8988T (cell line): ENCODE measurements around the gene CASKIN1.
"Not testable (repeated sequence)": the region's sequence is repeated elsewhere in the genome, so short reads cannot be mapped to it uniquely, and the experiment has no call there.

ENCODE experiments used
- DNase-seq: peaks from one replicate; pipeline ENCODE4 v3.0.0; 2011

Gene CASKIN1, protein sequence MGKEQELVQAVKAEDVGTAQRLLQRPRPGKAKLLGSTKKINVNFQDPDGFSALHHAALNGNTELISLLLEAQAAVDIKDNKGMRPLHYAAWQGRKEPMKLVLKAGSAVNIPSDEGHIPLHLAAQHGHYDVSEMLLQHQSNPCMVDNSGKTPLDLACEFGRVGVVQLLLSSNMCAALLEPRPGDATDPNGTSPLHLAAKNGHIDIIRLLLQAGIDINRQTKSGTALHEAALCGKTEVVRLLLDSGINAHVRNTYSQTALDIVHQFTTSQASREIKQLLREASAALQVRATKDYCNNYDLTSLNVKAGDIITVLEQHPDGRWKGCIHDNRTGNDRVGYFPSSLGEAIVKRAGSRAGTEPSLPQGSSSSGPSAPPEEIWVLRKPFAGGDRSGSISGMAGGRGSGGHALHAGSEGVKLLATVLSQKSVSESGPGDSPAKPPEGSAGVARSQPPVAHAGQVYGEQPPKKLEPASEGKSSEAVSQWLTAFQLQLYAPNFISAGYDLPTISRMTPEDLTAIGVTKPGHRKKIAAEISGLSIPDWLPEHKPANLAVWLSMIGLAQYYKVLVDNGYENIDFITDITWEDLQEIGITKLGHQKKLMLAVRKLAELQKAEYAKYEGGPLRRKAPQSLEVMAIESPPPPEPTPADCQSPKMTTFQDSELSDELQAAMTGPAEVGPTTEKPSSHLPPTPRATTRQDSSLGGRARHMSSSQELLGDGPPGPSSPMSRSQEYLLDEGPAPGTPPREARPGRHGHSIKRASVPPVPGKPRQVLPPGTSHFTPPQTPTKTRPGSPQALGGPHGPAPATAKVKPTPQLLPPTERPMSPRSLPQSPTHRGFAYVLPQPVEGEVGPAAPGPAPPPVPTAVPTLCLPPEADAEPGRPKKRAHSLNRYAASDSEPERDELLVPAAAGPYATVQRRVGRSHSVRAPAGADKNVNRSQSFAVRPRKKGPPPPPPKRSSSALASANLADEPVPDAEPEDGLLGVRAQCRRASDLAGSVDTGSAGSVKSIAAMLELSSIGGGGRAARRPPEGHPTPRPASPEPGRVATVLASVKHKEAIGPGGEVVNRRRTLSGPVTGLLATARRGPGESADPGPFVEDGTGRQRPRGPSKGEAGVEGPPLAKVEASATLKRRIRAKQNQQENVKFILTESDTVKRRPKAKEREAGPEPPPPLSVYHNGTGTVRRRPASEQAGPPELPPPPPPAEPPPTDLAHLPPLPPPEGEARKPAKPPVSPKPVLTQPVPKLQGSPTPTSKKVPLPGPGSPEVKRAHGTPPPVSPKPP (N-terminal part only)

DNA sequence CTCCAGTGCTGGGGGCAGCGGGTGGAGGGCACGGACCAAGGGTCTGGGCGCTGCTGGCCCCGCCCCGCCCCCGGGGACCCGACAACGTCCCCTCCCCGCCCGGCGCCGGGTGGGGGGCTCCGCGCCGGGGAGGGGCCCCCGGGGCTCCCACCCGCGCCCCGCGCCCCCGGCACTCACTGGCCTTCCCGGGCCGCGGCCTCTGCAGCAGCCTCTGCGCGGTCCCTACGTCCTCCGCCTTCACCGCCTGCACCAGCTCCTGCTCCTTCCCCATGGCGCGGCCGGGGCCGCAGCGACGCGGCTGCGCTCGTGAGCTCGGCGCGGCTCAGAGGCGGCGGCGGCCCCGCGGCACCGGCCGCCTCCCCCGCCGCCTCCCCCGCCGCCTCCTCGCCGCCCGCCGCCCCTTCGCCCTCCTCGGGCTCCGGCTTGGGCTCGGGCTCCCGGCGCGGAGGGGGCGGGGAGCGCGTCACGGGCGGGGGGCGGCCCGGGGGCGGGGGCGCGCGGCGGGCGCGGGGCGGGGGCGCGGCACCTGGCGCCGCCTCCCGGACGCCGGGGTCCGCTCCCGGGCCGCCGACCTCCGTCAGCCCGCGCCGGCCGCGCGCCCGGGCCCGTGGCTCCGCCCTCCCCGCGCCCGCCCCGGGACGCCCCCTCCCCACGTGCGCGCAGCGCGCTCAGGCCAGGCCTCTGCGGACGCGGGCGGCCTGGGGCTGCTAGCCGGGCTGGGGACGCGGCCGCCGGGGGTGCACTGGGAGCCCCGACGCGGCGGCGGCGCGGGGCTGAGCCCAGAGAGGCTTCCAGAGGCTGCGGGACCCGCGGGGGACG is at the start of gene CASKIN1:
CASKIN1 (minus strand) TSS at position 444 of the 819 bp plus-strand sequence; CDS start at position 271, 173 bp downstream.
- DNase-seq: peak; percentile 71

- peak; percentile 48 for DNase-seq
These were observed 48.8 kb upstream of the CASKIN1 start for GRCh38 chr16:2244926-2245795.

GRCh38 chr16:2244301-2244700 is 47.9 kb upstream of the CASKIN1 start:
- peak; percentile 38 for DNase-seq

- peak; percentile 7 for DNase-seq
These were observed 47.4 kb upstream of the CASKIN1 start for GRCh38 chr16:2243781-2244180.

DNA sequence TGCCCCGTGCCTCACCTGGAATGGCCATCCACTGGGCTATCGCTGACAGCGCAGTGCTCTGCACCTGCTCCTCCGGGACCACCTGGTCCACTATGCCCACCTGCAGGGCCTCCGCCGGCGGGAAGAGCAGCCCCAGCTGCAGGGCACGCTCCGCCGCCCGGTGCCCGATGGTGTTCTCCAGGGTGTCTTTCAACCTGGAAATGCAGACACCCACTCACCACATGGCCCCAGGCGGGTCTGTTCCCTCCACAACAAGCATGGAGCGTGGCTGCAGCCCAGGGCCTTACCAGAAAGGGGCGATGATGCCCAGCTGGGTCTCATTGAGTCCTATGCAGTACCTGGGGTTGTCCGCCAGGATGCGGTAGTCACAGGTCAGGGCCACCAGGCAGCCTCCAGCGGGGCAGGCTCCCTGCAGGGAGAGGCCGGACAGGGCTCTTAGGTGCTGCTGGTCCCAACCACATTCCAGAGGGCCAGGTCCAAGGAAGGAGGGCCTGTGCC is 46.7 kb upstream of the CASKIN1 start:
- peak; percentile 78 for DNase-seq

DNA sequence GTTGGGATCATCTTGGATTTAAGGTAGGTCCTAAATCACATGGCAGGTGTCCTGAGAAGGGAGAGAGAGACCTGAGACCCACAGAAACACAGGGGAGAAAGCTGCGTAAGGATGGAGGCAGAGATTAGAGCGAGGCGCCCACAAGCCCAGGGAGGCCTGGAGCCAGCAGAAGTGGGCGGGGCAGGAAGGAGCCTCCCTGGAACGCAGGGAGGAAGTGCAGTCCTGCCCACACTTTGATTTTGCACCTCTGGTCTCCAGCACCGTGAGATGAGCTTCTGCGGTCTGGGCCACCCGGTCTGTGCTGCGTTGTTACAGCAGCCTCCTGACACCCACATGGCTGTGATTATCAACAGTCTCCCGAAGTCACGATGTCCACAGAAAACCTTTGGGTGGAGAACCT is 46.2 kb upstream of the CASKIN1 start:
- DNase-seq: peak; percentile 12

DNA sequence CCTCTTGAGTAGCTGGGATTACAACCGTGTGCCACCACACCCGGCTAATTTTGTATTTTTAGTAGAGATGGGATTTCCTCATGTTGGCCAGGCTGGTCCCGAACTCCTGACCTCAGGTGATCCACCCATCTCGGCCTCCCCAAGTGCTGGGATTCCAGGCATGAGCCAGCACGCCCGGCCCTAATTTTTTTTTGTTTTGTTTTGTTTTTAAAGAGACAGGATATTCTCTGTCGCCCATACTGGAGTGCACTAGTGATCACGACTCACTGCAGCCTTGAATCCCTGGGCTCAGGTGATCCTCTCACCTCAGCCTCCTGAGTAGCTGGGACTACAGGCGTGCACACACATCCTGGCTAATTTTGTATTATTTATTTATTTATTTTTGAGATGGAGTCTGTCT is 43.9 kb upstream of the CASKIN1 start:
- not testable (repeated sequence) for DNase-seq

- DNase-seq: peak; percentile 26
These were observed 42.7 kb upstream of the CASKIN1 start for GRCh38 chr16:2238838-2239675.

- DNase-seq: peak; percentile 31
These were observed 41.9 kb upstream of the CASKIN1 start for GRCh38 chr16:2238150-2238837.

GRCh38 chr16:2237493-2238149 is 41.2 kb upstream of the CASKIN1 start:
- DNase-seq: peak; percentile 17

GRCh38 chr16:2237102-2237482 is 40.7 kb upstream of the CASKIN1 start:
- peak; percentile 7 for DNase-seq

GRCh38 chr16:2236337-2237101 is 40.1 kb upstream of the CASKIN1 start, which contains the start of gene DNASE1L2:
TSS of gene DNASE1L2 (plus strand) at chr16:2236444. CDS start at chr16:2236817, 373 bp downstream.
- DNase-seq: peak; percentile 78

- DNase-seq: no peak
These were observed 39.4 kb upstream of the CASKIN1 start for GRCh38 chr16:2235695-2236336.

DNA sequence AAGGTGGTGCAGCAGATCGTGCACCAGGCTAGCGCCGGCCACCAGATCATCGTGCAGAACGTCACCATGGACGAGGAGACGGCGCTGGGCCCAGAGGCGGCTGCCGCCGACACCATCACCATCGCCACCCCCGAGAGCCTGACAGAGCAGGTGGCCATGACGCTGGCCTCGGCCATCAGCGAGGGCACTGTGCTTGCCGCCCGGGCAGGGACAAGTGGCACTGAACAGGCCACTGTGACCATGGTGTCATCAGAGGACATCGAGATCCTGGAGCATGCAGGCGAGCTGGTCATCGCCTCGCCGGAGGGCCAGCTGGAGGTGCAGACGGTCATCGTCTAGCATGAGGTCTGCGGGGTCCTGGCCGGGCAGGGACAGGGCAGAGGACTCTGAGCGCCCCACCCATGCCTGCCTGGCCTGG is 38.8 kb upstream of the CASKIN1 start:
- no peak for DNase-seq

DNA sequence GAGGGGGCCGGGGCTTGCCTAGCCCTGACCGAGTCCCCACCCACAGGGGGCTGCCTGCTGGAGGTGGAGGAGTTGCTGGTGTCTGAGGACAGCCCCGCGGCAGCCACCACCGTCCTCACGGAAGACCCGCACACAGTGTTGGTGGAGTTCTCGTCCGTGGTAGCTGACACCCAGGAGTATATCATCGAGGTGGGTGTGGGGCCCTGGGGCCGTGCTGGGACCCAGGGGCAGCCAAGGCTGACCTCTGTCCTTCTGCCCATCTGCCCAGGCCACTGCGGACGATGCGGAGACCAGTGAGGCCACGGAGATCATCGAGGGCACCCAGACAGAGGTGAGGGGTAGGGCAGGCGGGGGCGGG is 38.4 kb upstream of the CASKIN1 start:
- DNase-seq: no peak

DNA sequence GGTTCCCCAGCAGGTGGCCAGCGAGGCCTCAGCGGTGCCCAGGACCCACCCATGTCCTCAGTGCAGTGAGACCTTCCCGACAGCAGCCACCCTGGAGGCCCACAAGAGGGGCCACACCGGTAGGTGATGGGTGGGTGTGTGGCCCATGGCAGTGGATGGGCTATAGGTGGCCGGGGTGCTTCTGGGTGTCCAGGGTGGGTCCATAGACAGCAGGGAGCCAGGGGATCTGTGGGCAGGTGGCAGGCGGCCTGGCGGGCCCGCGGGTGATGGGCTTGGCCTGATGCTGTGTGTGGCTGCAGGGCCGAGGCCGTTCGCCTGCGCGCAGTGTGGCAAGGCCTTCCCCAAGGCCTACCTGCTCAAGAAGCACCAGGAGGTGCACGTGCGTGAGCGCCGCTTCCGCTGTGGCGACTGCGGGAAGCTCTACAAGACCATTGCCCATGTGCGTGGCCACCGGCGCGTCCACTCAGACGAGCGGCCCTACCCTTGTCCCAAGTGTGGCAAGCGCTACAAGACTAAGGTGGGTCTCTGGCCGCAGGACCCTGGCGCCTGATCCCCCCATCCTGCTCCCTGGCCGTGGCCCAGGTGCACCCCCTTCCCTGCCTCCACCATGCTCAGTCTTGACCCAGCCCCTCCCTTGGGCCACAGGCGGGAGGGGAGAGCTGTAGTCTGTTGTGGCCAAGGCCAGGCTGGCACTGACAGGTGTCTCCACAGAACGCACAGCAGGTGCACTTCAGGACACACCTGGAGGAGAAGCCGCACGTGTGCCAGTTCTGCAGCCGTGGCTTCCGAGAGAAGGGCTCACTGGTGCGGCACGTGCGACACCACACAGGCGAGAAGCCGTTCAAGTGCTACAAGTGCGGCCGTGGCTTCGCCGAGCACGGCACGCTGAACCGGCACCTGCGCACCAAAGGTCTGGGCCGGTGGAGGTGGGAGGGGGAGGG is 37.7 kb upstream of the CASKIN1 start:
- no peak for DNase-seq
